SK-N-SH treated with all-trans-retinoic acid at 6 μM for 48 hours (cell line): Measurements from ENCODE around the gene CELF4.

Experiments used
- CREB5 ChIP-seq: fragments of 250-450 bp; sonication (Bioruptor Pico); IDR thresholded peaks from 2 replicates; pipeline ENCODE4 v1.5.1; 2020; ENCODE audit warnings: low read depth, mild to moderate bottlenecking, moderate library complexity
- CSRNP3 ChIP-seq: fragments of 250-450 bp; sonication (Bioruptor Pico); IDR thresholded peaks from 2 replicates; pipeline ENCODE4 v1.5.1; 2021; ENCODE audit warnings: mild to moderate bottlenecking, moderate library complexity
- ESRRG ChIP-seq: fragments of 250-450 bp; sonication (Bioruptor Pico); IDR thresholded peaks from 2 replicates; pipeline ENCODE4 v1.6.1; 2021; ENCODE audit warnings: mild to moderate bottlenecking
- OSR1 ChIP-seq: fragments of 250-450 bp; sonication (Bioruptor Pico); IDR thresholded peaks from 2 replicates; pipeline ENCODE4 v1.8.0; 2022; ENCODE audit warnings: moderate library complexity, mild to moderate bottlenecking, inconsistent platforms
- PATZ1 ChIP-seq: fragments of 250-450 bp; sonication (Bioruptor Pico); IDR thresholded peaks from 2 replicates; pipeline ENCODE4 v1.8.0; 2020; ENCODE audit warnings: mild to moderate bottlenecking, moderate library complexity, borderline replicate concordance
- PPARA ChIP-seq: fragments of 250-450 bp; sonication (Bioruptor Pico); IDR thresholded peaks from 2 replicates; pipeline ENCODE4 v1.5.0; 2020; ENCODE audit warnings: mild to moderate bottlenecking, borderline replicate concordance
- SNAI2 ChIP-seq: fragments of 250-450 bp; sonication (Bioruptor Pico); IDR thresholded peaks from 2 replicates; pipeline ENCODE4 v1.5.0; 2020; ENCODE audit warnings: mild to moderate bottlenecking, moderate library complexity
- ZC3H10 ChIP-seq: fragments of 250-450 bp; sonication (Bioruptor Pico); IDR thresholded peaks from 2 replicates; pipeline ENCODE4 v1.5.1; 2021; ENCODE audit warnings: mild to moderate bottlenecking, moderate library complexity
- ZFP30 ChIP-seq: fragments of 450-650 bp; formaldehyde crosslinking; IDR thresholded peaks from 2 replicates; pipeline ENCODE4 v1.5.0; 2022; ENCODE audit warnings: mild to moderate bottlenecking, moderate library complexity
- ZNF70 ChIP-seq: fragments of 450-650 bp; formaldehyde crosslinking; IDR thresholded peaks from 2 replicates; pipeline ENCODE4 v1.5.0; 2020; ENCODE audit warnings: mild to moderate bottlenecking, moderate library complexity

- TF ChIP-seq PATZ1 (CRISPR knock-in tag), result no peak
- TF ChIP-seq ZFP30, result no peak
- no peak for TF ChIP-seq SNAI2 (CRISPR knock-in tag)
- TF ChIP-seq ZNF70 (CRISPR knock-in tag), result no peak
- no peak for TF ChIP-seq PPARA (CRISPR knock-in tag)
- no peak for TF ChIP-seq ZC3H10
- TF ChIP-seq ESRRG (CRISPR knock-in tag), result no peak
- no peak for TF ChIP-seq CSRNP3 (CRISPR knock-in tag)
- no peak for TF ChIP-seq OSR1 (CRISPR knock-in tag)
- no peak for TF ChIP-seq CREB5 (CRISPR knock-in tag)
Measured at GRCh38 chr18:37388413-37388812, 177.2 kb downstream of the CELF4 start.
